Measurements from ENCODE around the gene CCDC38.

Gene CCDC38

DNA sequence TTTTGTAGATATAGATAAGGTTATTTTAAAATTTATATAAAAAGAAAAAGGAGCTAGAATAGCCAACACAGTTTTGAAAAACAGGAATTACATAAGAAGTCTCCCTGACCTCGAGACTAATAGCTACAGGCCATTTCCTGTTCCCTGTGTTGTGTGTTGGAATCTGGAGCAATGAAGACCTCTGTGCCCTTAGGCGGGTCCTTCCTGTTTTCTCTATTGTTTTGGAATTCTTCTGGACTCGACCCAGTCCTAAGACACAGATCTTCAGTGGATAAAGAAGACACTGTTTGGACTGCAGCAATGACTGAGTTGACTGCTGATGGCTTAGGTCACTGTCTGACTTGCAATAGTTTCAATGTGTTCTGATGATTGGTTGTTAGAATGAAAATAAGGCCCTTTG, 57.4 kb downstream of the CCDC38 start:
- TF ChIP-seq, protein P1, sequence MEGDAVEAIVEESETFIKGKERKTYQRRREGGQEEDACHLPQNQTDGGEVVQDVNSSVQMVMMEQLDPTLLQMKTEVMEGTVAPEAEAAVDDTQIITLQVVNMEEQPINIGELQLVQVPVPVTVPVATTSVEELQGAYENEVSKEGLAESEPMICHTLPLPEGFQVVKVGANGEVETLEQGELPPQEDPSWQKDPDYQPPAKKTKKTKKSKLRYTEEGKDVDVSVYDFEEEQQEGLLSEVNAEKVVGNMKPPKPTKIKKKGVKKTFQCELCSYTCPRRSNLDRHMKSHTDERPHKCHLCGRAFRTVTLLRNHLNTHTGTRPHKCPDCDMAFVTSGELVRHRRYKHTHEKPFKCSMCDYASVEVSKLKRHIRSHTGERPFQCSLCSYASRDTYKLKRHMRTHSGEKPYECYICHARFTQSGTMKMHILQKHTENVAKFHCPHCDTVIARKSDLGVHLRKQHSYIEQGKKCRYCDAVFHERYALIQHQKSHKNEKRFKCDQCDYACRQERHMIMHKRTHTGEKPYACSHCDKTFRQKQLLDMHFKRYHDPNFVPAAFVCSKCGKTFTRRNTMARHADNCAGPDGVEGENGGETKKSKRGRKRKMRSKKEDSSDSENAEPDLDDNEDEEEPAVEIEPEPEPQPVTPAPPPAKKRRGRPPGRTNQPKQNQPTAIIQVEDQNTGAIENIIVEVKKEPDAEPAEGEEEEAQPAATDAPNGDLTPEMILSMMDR (conservative IDR thresholded peaks at IDR 0.05; ENCODE audit: low read length) = no peak
- H3K4me3 ChIP-seq (ENCODE audit: low read length) = no peak overlapping the region
- no peak for DNase-seq (ENCODE audit: low read depth)

DNA sequence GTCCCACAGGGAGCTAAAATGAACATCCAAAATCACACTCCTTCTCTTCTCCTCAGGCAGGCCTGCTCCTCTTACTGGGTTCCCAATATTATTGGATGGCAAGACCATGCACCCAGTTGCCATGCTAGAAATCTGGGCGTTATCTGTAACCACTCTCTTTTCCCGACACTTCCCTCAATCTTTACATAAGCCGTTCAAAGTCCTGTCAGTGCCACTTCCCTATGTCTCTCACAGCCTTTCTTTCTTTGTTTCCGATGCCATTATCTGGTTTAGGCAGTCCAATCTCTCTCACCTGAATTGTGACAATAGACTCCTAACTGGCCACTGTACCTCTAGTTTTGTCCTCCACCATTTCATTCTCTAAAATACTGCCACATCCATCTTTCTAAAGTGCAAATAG, 59.5 kb downstream of the CCDC38 start:
- DNase-seq (ENCODE audit: low read depth) = no peak
- H3K4me3 ChIP-seq (ENCODE audit: low read length) = no peak overlapping the region
- TF ChIP-seq, protein P1 (conservative IDR thresholded peaks at IDR 0.05; ENCODE audit: low read length) = no peak

DNA sequence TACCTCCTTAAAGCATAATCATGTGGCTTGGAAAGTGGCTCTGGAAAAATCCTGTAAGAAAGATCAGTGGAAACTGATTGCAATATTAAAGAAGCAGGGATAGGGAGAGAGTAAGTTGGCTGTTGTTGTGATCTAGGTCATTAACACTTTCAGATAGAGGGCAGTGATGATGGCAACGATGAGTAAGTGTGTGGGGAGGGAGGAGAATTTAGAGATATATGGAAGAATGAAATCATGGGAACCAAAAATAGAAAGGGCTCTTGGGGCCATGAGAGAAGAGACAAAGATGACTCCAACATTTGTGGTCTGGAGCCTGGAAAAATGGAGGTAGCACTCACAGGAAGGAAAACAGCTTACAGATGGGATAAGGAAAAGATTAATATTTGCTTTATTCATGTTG, 60.3 kb downstream of the CCDC38 start:
- TF ChIP-seq, protein P1 (conservative IDR thresholded peaks at IDR 0.05; ENCODE audit: low read length) = no peak
- peak; percentile 25 for DNase-seq (ENCODE audit: low read depth)
- no peak overlapping the region for H3K4me3 ChIP-seq (ENCODE audit: low read length)

DNA sequence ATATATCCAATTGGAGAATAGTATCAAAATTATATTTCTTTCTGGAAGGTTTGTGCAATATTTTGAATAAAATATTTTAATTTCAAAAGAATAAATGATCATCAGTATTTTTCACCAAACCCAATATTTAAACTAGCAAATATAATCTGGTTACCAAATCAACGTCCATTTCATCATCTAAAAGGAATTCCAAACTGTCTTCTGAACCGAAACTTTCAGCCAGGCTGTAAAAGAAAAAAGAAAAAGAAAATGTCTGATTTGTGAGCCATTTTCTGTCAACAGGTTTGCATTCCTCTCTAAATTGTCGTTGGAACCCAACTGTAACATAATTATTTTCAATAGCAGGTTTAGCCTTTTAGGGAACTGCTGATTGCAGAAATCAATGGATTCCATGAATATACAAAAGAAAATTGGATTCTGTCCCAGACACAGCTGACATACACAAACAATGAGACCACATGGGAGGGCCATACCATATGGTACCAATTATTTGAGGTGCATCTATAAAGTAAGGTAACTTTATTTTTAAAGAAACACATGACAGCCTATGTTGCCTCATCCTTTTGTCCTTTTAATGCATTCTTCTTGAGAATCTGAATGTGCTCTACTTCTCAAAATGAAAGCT, 61.0 kb downstream of the CCDC38 start:
- TF ChIP-seq, protein P1 (conservative IDR thresholded peaks at IDR 0.05; ENCODE audit: low read length) = no peak
- peak; percentile 43 for DNase-seq (ENCODE audit: low read depth)
- no peak overlapping the region for H3K4me3 ChIP-seq (ENCODE audit: low read length)

GRCh38 chr12:95880895-95881294, 61.5 kb downstream of the CCDC38 start:
- no peak for DNase-seq (ENCODE audit: low read depth)
- TF ChIP-seq, protein P1 (conservative IDR thresholded peaks at IDR 0.05; ENCODE audit: low read length) = no peak
- no peak overlapping the region for H3K4me3 ChIP-seq (ENCODE audit: low read length)

GRCh38 chr12:95877622-95878021, 64.8 kb downstream of the CCDC38 start:
- TF ChIP-seq, protein P1 (conservative IDR thresholded peaks at IDR 0.05; ENCODE audit: low read length) = no peak
- no peak overlapping the region for H3K4me3 ChIP-seq (ENCODE audit: low read length)
- DNase-seq (ENCODE audit: low read depth) = peak; percentile 46

DNA sequence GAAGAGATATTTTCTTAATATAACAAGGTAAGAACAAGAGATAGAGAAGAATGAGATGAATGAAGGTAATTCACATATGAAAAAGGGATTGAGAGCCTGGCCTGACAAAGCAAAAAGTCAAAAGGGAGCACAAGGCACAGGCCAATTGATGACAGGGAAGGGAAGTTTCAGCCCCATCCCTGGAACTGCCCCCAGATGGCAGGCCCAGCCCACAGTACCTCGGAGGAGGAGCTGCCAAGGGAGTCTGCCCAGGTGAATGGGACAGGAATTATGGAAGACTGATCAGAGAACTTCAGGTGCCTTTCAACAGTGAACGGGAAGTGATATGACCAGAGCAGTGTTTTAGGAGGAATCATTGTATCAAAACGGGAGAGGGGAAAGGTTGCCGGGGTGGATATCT, 68.0 kb downstream of the CCDC38 start:
- no peak overlapping the region for H3K4me3 ChIP-seq (ENCODE audit: low read length)
- no peak for DNase-seq (ENCODE audit: low read depth)
- TF ChIP-seq, protein P1 (conservative IDR thresholded peaks at IDR 0.05; ENCODE audit: low read length) = no peak

Measured in AG10803 (cell line).